Body of pancreas (tissue), 4 donors: ENCODE measurements around the gene CDS2.

ENCODE experiments used
- CTCF ChIP-seq, 7 experiments: fragments of 450-650 bp in 4 of 7; fragments of 200-600 bp in 3 of 7; sonication (generic) in 3 of 7; IDR thresholded peaks; one replicate each; pipeline ENCODE4 v1.5.1; 2016 to 2019; ENCODE audit warnings: antibody characterized with exemption in 7 of 7
- POLR2A ChIP-seq, 3 donors: fragments of 450-650 bp; IDR thresholded peaks; one replicate each; pipeline ENCODE4 v1.6.1; 2016; ENCODE audit warnings: antibody characterized with exemption in 3 of 3, mild to moderate bottlenecking in 2 of 3

- no peak for TF ChIP-seq CTCF (IDR thresholded peaks at IDR 0.05)
- no peak for TF ChIP-seq POLR2A (IDR thresholded peaks at IDR 0.05)
Measured at GRCh38 chr20:5091902-5092301, 34.9 kb upstream of the CDS2 start.
